Panc1 (cell line): ENCODE data around the gene TENM3.

Experiments
- TF ChIP-seq, protein P1 (sequence below): fragments of 450-650 bp; IDR thresholded peaks from 2 replicates; pipeline ENCODE4 v1.5.1; 2017; ENCODE audit warnings: mild to moderate bottlenecking
- TF ChIP-seq, protein P2 (sequence below), 2 experiments: IDR thresholded peaks; 2 replicates each; pipeline ENCODE4 v1.6.1; 2011 to 2012; ENCODE audit warnings: low read depth in 2 of 2, control low read depth in 1 of 2, low read length in 1 of 2, mild to moderate bottlenecking in 1 of 2, moderate library complexity in 1 of 2; ENCODE audit not compliant: insufficient read depth in 1 of 2

DNA sequence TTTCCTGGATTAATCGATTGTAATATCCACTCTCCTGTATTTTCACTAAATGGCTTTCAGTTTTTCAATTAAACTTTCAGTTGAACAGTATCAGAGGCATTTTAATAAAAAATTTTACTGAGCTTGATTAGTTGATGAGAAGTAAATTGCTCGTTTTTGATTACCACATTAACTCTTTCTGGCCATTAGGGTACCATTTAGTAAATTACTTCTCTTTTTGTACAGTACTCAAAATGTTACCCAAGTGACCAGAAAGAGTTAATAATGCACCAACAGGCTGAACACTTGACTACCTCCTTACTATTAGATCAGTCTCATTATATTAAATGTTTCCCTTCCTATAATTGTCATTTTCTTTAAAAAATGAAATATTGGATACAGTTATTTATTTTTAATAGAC lies 289.2 kb downstream of the TENM3 start:
- TF ChIP-seq, protein P1, sequence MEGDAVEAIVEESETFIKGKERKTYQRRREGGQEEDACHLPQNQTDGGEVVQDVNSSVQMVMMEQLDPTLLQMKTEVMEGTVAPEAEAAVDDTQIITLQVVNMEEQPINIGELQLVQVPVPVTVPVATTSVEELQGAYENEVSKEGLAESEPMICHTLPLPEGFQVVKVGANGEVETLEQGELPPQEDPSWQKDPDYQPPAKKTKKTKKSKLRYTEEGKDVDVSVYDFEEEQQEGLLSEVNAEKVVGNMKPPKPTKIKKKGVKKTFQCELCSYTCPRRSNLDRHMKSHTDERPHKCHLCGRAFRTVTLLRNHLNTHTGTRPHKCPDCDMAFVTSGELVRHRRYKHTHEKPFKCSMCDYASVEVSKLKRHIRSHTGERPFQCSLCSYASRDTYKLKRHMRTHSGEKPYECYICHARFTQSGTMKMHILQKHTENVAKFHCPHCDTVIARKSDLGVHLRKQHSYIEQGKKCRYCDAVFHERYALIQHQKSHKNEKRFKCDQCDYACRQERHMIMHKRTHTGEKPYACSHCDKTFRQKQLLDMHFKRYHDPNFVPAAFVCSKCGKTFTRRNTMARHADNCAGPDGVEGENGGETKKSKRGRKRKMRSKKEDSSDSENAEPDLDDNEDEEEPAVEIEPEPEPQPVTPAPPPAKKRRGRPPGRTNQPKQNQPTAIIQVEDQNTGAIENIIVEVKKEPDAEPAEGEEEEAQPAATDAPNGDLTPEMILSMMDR: no peak
- TF ChIP-seq, protein P2, sequence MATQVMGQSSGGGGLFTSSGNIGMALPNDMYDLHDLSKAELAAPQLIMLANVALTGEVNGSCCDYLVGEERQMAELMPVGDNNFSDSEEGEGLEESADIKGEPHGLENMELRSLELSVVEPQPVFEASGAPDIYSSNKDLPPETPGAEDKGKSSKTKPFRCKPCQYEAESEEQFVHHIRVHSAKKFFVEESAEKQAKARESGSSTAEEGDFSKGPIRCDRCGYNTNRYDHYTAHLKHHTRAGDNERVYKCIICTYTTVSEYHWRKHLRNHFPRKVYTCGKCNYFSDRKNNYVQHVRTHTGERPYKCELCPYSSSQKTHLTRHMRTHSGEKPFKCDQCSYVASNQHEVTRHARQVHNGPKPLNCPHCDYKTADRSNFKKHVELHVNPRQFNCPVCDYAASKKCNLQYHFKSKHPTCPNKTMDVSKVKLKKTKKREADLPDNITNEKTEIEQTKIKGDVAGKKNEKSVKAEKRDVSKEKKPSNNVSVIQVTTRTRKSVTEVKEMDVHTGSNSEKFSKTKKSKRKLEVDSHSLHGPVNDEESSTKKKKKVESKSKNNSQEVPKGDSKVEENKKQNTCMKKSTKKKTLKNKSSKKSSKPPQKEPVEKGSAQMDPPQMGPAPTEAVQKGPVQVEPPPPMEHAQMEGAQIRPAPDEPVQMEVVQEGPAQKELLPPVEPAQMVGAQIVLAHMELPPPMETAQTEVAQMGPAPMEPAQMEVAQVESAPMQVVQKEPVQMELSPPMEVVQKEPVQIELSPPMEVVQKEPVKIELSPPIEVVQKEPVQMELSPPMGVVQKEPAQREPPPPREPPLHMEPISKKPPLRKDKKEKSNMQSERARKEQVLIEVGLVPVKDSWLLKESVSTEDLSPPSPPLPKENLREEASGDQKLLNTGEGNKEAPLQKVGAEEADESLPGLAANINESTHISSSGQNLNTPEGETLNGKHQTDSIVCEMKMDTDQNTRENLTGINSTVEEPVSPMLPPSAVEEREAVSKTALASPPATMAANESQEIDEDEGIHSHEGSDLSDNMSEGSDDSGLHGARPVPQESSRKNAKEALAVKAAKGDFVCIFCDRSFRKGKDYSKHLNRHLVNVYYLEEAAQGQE (IDR thresholded peaks at IDR 0.05; ENCODE audit: insufficient read depth in 1 of 2, low read depth in 2 of 2, low read length in 1 of 2): no peak
